ENCODE data around the gene ZNF526.

DNA sequence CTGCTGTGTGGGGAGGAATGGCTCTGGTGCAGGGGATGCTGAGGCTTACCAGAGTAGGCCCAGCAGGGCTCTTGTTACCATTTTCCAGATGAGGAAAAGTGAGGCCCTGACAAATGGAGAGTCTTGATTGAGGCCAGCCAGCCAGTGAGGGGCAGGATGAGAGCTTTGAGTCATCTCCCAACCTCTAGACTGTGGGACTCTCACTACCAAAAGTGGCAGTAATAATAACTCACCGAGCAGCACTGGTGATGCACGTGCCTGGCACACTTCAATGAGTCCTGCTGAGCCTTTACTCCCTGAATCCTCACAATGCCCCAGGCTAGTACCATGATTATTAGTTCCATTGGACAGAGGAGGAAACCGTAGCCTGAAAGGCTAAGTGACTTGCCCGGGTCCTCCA lies 56.7 kb downstream of the ZNF526 start:
- TF ChIP-seq POLR2A (IDR thresholded peaks at IDR 0.05): no peak
- TF ChIP-seq, protein P1, sequence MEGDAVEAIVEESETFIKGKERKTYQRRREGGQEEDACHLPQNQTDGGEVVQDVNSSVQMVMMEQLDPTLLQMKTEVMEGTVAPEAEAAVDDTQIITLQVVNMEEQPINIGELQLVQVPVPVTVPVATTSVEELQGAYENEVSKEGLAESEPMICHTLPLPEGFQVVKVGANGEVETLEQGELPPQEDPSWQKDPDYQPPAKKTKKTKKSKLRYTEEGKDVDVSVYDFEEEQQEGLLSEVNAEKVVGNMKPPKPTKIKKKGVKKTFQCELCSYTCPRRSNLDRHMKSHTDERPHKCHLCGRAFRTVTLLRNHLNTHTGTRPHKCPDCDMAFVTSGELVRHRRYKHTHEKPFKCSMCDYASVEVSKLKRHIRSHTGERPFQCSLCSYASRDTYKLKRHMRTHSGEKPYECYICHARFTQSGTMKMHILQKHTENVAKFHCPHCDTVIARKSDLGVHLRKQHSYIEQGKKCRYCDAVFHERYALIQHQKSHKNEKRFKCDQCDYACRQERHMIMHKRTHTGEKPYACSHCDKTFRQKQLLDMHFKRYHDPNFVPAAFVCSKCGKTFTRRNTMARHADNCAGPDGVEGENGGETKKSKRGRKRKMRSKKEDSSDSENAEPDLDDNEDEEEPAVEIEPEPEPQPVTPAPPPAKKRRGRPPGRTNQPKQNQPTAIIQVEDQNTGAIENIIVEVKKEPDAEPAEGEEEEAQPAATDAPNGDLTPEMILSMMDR (IDR thresholded peaks at IDR 0.05): no peak

All from esophagus squamous epithelium (tissue), 4 donors.